HG02610 (cell line): Measurements from ENCODE around the gene THAP9.
"Not testable (repeated sequence)": the region's sequence is repeated elsewhere in the genome, so short reads cannot be mapped to it uniquely, and the experiment has no call there.

Source experiments
- ATAC-seq: cut with Tn5 transposase; IDR thresholded peaks from one replicate; pipeline ENCODE4 v1.9.1; 2021; ENCODE audit warnings: mild to moderate bottlenecking, moderate library complexity; ENCODE audit not compliant: unreplicated experiment

THAP9 gene

DNA sequence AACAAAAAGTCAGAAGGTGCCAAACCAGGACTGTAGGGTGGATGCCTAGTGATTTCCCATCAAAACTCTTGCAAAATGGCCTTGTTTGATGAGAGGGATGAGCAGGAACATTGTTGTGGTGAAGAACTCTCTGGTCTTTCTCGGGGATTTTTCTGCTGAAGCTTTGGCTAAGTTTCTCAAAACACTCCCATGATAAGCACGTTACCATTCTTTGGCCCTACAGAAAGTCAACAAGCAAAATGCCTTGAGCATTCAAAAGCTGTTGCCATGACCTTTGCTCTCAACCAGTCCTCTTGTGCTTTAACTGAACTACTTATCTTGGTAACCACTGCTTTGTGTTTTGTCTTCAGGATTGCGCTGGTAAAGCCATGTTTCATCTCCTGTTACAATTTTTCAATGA is 6.6 kb upstream of the THAP9 start:
- ATAC-seq, result no peak

GRCh38 chr4:82896755-82897154 is 3.8 kb upstream of the THAP9 start:
- no peak for ATAC-seq

DNA sequence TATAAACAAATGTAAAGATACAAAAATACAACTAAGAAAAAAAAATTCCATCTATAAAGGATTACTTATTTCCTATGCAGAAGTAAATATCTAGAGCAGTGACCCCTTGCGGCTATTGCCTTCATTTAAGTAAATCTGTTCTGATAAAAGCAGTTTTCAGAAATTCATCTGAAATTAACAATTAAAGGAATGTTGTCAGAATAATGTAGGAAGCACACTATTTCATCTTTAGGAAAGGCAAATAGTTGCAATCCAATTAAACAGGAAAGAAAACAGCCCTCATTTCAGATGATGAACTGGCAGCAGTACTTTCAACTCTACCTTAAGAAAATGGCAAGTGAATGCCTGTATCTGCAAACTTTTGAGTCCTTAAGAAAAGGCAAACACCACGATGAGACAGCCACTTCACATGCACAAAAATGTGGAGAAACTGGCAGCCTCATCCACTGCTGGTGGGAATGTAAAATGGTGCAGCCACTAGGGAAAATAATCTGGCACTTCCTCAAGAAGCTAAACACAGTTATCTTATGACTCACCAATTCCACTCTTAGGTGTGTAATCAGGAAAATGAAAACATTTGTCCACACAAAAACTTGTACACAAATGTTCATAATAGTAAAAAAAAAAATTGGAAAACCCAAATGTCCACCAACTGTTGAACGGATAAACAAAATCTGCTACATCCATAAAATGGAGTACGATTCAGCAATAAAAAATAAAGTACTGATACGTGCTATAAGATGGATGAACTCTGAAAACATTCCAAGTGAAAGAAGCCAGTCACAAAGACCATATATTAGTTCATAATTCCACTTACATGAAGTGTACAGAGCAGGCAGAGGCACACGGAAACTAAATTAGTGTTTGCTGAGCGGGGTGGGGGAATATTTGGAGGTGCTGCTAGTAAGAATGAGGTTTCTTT is 2.0 kb upstream of the THAP9 start:
- no peak for ATAC-seq

- no peak for ATAC-seq
These were observed 1.0 kb upstream of the THAP9 start for GRCh38 chr4:82899374-82900065.

DNA sequence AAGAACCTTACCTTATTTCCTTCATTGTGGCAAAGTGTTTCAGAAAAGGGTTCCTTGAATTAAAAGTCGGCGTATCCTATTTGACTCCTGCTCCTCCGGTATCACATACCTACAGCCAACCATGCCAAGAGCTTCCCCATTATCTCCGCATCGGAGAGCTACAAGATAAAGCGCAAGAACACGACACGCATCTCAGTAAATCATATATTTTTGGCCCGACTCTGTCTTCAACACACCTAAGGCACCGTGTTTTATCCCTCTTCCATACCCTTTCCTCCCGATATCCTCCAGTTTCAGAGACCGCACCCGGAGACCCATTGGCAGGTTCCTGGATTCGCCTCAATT is 497 bp upstream of the THAP9 start:
- peak; percentile 3 for ATAC-seq

- no peak for ATAC-seq
These were observed 716 bp downstream of the THAP9 start for GRCh38 chr4:82901183-82901718.

GRCh38 chr4:82903737-82904136 is 3.2 kb downstream of the THAP9 start:
- no peak for ATAC-seq

DNA sequence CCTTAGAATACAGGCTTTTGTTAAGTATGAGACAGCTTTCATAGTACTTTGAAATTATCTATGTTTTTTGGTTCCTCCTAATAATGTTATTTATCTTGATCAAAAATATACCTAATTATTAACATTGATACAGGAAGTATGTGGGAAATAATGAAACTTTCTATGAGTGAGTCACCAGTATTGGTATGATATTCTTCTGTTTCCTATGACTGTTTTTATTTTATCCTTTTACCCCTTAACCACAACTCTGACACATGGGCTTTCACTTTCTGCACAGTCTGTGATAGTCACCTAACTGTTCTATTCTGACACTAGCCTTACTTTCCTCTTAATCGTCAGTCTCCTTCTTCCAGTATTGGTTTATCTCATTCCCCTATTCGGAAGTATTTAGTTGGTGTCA is 4.7 kb downstream of the THAP9 start:
- ATAC-seq, result peak; percentile 67

- no peak for ATAC-seq
These were observed 5.9 kb downstream of the THAP9 start for GRCh38 chr4:82906469-82906868.

- no peak for ATAC-seq
These were observed 8.8 kb downstream of the THAP9 start for GRCh38 chr4:82909326-82909725.

- no peak for ATAC-seq
These were observed 12.8 kb downstream of the THAP9 start for GRCh38 chr4:82913305-82913704.

DNA sequence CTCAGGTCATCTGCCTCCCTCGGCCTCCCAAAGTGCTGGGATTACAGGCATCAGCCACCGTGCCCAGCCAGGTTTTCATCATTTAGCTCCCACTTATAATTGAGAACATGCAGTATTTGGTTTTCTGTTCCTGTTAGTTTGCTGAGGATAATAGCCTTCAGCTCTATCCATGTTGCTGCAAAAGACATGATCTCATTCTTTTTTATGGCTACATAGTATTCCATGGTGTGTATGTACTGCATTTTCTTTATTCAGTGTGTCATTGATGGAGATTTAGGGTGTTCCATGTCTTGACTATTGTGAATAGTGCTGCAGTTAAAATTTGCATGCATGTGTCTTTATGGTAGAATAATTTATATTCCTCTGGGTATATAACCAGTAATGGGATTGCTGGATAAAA is 13.4 kb downstream of the THAP9 start:
- ATAC-seq, result not testable (repeated sequence)

GRCh38 chr4:82918091-82918490 is 17.6 kb downstream of the THAP9 start:
- ATAC-seq, result no peak

DNA sequence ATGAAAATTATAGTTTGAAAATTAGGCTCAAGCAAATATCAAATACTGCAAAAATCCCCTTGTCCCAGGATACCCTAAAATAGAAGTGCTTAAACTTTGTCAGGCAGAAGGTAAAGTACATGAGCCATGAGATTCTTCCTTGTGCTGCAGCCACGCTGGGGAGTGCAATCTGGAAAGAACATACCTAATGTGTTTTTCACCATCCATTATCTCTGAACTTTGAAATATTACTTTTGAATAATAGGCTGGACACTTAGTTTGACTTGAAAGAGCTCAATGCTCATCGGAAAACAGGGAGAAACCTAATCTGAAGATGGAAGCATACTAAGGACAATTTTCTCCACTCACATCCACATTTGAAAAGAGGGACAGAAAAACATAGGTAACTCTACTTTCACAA is 18.9 kb downstream of the THAP9 start:
- no peak for ATAC-seq

- no peak for ATAC-seq
These were observed 21.3 kb downstream of the THAP9 start for GRCh38 chr4:82921795-82922194.

DNA sequence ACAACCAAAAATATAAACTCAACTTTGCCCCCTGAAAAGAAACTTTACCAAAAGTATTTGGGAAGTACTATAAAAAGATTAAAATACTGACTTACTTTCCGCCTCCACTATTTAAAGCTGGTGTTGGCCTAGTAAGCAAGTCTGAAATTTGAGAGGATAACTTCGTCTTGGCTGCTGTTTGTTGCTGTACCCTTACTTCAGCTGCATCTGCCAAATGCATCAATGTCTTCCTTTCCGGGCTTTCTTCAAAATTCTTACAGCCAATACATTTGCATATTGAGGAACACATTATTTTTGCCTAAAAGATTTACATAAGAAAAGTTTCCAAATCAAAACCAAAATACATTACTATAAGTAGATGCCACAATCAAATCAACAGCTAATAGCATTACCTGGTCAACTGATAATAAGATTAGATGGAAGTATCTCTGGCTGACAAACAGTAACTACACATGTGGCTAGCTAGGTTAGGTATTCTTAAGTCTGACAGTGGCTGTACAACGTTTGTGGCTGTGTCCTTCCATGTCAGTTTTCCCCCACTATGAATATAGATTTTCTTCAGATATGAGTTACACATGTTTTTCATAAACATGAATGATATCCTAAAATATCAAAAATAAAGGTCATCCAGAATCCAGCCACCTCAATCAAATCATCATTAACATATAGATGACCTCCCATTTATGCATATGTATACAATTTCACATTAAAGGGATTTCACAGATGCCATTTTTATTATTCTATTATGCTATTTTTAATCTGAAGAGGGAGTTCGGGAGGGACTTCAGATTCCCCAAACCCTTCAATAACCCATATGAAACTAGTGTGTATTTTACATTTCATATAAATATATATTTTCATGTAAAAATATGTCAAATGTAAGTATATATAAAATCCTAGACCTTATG is 30.6 kb downstream of the THAP9 start:
- no peak for ATAC-seq

DNA sequence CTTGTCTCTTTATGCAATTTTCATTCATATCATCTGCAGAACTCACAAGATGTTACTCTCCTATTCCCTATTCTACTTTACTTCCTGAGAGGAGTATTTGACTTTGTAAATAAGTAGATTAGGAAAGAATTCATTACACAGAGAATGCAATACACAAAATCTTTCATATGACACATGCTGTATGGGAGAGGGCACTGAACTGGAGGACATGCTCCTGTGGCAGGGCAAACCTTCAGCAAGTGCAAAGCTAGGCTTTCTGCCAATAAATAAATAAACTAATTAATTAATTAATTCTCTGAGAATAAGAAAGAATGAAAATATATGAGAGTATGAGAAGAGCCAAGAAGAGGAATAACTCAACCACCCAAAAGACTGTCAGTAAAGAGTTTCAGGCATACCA is 33.9 kb downstream of the THAP9 start:
- ATAC-seq, result no peak

DNA sequence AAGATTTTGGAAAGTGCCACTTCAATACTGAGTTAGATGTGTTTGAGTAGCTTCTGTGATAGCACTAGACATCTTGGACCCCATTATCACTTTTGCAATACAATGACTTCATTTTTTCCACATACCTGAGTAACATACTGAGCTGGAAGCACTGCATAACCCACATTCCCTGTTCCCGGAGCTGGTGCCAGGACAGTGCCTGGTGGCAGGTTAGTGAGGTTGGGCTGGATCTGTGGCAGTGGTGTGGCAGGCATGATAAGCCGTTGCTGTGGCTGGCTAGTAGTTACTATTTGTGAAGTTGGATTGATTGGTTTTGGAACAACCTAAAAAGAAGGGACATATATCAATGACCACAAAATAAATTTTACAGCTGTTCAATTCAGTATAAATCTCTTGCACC is 38.9 kb downstream of the THAP9 start:
- ATAC-seq, result no peak

DNA sequence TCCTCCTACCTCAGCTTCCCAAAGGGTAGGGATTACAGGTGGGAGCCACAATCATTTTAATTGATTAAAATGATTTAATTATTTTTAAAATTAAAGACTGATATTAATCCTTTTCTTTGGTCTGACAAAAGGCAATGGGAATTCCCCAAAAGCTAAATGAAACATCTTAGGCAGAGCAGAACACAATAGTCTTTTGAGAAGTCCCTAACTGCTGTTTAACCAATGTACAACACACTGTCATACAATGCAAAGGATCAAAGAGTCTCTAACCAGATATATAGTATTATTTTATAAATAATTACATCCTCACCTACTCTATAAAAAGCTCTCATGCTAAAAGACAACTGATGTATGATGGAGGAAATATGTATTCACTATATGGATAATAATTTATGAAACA is 47.0 kb downstream of the THAP9 start:
- ATAC-seq, result peak; percentile 72

DNA sequence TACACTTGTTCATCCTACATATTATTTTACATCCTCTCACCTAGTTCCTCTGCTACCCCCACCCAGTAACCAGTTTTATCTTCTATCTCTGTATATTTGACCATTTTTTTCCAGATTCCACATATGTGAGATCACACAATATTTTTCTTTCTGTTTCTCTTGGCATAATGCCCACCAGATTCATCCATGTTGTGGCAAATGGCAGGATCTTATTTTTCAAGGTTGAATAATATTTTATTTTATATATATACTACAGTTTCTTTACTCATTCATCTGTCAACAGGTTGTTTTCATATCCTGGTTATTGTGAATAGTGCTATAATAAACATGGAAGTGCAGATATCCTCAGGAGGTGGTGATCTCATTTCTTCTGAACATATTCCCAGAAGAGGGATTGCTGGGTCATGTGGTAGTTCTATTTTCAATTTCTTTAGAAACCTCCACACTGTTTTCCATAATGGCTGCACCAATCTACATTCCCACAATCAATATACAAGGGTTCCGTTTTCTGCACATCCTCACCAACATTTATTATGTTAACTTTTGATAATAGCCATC is 48.2 kb downstream of the THAP9 start:
- no peak for ATAC-seq

- ATAC-seq, result no peak
These were observed 50.7 kb downstream of the THAP9 start for GRCh38 chr4:82951196-82951595.
